HS-27A (cell line): ENCODE data around the gene ATP2A3.

Experiments used
- DNase-seq: peaks from one replicate; pipeline ENCODE4 v3.0.0-alpha.2; 2012; ENCODE audit warnings: low read depth, missing footprints

The ATP2A3 gene

DNA sequence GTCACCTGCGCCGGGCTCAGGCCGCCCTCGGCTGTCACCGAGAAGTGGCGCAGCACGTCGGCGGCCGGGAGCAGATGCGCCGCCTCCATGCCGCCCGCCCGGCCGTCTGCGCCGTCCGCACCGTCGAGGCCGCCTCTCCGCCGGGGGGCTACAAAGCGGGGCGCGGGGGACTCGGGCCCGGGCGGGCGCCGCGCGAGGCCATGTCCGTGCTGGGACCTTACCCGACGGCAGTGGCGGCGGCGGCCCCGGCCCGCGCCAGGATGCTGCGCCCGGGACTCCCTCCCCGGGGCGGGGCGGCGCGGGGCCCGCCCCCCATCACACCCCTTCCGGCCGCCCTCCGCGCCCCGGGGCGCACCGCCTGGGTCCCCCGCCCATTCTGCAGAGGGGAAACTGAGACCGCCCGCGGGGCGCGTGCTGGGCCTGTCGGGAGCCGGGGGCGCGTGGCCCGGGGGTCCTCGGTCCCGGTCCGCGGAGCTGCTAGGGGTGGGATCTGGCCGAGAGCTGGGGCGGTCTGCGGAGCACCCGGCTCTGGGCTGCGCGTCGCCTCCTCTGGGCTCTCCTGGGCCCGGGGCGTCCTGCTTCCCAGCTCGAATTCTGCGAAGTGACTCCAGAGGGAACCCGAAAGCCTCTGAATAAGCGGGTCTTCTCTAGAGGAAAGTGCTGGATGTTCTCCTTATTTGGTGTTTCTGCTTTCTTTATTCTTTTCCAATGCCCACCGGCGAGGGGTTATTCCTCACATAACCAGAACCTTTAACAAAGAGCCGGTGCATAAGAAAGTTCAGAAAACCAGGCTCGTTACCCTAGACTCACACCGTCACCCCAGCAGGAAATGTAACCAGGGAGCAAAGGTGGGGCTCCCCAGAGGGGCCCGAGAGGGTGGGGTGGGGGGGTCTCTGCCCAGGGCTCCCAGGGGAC, at the start of gene ATP2A3:
ATP2A3 (minus strand) TSS at position 235 of the 915 bp plus-strand sequence; CDS start at position 89, 146 bp downstream.
- DNase-seq, result no peak

DNA sequence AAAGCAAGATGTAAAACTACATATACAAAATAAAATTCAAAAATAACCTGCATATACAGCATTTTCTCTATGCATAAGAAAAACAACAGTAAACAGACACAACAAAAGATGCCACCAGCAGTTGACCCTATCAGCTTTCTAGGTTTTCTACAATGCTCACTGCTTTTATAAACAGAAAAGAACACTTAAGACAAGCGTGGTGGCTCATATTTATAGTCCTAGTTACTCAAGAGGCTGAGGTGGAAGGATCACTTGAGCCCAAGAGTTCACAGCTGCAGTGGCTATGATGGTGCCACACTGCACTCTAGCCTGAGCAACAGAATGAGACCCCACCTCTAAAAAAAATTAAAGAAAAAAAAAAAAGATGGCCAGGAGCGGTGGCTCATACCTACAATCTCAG, 46.5 kb upstream of the ATP2A3 start:
- no peak for DNase-seq

DNA sequence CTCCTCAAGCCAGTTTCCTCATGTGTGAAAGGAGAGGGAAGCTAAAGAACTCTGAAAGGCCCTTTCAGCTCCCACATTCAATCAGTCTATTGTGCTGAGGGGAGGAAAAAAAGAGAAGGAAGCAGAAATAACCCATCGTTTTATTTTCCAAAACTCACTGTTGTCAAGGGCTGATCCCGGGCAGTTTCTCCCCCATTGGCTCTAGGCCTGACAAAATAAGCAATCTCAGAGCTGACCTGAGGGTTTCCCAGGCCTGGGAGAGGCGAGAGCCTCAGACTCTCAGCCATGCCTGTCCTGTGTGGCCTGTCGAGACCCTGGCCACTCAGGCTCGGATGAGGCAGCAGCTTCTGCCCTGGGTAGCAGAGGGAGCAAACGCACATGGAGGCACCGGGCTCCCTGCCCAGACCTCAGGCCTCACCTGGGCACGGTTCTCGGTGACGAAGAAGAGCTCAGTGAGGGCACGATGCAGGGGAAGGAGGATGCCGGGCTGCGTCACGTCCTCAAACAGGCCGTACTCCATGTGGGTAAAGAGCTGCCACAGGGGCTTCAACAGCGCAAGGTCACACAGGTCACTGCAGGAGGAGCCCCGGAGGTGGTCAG, 45.0 kb upstream of the ATP2A3 start:
- no peak for DNase-seq

DNA sequence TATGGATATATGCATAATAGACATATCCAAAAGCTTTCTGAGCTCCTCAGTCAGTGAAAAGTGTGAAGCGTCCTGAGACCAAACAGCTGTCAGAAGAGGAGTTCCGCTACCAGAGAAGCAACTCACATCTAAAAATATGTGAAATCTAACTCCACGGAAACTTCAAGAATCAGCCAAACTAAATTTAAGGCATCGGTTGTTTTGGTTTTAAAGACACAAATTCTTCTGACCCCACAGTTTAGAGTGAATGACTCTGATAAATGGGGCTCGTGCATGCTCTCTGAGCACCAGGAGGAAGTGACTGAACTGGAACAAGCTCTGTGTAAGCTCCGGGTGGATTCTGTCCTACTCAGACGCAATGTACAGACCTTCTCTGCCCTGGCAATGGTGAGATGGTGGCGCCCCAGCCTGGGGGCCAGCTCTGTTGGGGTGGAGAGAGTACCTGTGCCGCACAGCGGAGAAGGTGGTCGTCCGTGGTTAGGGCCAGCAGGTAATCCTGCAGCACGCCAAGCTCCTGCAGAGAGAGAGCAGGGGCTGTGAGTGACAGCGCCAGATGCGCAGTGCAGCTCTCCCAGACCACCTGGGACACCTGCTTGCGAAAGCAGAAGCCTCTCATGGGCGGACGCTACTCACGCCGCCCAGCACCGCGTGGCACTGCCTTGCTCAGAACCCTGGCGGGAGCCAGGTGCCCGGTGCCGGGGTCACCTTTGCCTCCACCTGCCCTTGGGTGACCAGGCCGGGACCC, 44.4 kb upstream of the ATP2A3 start:
- no peak for DNase-seq

DNA sequence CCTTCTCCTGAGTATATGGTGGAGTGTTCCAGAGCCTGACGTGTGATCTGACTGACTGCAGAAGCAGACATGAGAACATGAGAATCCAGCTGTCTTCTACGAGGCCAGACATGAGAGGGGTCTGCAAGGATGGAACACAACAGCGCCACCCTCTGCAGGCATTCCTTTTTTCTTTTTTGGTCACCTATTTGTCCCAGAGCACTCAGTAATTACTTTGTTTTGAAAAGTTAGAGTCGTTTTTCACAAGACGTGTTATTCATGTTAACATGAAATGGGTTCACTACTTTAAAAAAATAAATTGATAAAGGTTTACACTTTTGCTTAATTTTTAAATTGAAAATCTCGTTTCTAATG, 43.8 kb upstream of the ATP2A3 start:
- DNase-seq, result no peak

DNA sequence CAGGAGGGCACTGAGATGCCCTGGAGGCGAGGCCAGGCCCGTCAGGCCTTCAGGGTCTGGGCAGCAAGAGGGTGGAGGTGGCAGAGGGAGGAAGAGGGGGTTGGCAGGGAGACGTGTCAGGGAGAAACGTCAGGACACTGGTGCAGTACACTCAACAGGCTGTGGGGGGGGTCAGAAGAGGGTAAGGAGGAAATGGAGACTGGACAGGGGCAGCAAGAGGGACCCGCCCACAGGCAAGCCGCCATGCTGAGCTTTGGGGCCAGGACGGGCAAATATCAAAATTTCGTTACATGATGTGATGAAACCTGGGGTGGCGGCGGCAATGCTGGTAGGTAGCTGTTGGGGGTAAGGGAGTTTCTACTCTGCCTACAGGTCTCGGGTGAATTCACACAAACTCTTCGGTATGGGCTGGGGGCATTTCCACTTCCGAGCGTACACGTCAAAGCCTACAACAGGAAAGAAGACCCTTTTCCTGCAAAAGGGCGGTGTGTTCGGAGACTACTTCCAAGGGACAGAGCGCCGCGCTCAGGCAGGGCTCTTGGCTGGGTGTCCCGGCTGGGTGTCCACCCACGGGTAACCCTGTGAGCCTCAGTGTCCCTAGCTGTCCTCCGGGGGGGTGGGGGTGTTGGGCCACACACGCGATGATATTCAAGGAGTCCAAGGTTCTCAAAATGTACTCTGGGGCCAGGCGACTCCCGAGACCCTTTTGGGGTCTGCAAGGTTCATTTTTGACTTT, 43.3 kb upstream of the ATP2A3 start:
- no peak for DNase-seq

DNA sequence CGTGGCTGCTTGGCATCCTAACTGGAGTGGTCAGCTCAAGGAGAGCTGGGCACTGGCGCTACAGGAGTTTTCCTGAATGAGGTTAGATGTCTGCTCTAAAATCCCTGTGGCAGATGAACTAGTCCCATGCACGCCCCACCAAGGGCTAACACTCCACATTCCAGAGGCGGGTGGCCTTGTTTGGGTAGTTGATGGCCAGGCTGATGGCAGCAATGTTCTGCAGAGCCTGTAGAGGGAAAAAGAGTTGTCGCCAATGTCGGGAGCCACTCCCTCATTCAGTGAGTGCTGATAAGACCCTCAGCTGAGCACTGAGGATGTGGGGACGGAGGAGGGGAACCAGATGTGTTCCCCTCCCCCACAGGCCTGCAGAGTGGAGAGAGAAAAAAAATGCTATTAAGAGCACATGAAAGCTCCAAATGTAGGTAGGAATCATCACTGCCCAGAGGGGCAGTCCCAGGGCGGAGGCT, 42.5 kb upstream of the ATP2A3 start:
- no peak for DNase-seq

DNA sequence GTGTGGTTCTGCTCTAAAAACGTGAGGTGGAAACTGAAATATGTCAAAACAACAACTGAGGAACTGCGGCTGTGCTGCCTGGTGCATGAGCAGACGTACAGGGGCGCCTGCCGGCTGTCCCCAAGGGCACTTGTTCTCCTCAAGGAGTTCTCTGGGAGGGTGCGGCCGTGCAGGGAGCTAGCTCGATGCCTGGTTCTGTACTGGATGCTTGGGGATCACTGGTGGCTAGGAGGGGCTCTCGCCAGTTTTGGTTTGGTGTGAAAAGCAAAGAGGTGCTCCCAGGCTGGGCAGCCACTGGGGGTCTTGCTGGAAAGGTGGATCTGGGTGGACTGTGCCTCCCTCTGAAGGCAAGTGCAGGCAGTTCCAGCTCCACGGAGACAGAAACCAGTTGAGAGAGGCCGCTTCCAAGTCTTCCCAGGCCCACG, 41.9 kb upstream of the ATP2A3 start:
- DNase-seq, result no peak

DNA sequence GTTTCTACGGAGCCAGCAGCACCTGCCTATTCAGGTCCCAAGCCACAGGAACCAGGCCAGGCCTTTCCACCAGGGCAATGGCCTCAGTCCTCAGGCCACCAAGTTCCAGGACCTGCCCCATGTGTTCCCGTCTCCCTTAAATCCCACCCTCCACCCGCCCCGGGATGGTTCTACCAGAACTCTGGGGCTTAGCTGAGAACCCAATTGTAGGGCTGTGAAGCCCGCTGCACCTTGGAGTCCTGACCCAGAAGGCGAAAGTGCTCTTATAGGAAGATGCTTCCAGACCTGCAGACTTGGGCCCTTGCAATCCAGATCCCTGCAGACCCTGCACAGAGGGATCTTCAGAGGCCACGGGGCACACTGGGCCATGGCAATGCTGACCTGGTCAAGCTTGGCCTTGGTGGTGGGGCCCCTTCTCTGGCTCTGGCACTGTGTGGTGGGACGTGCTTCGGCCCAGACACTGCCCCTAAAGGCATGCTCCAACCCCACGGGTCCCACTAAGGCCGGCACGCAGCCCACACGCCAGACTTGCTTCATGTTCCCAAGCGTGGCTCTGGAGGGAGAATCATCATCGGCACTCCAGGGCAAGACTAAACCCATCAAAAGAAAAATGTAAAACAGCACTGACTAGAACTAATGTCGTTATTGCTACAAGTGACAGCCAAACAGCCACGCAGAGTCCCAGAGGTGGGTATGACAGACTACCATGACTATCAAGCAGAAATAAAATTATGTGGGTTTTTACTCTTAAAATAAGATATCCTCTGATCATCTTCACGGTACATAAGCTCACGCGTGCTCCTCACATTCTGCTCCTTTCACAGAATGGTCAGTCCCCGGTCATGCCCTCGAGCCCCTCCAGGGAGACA, 41.3 kb upstream of the ATP2A3 start:
- no peak for DNase-seq

DNA sequence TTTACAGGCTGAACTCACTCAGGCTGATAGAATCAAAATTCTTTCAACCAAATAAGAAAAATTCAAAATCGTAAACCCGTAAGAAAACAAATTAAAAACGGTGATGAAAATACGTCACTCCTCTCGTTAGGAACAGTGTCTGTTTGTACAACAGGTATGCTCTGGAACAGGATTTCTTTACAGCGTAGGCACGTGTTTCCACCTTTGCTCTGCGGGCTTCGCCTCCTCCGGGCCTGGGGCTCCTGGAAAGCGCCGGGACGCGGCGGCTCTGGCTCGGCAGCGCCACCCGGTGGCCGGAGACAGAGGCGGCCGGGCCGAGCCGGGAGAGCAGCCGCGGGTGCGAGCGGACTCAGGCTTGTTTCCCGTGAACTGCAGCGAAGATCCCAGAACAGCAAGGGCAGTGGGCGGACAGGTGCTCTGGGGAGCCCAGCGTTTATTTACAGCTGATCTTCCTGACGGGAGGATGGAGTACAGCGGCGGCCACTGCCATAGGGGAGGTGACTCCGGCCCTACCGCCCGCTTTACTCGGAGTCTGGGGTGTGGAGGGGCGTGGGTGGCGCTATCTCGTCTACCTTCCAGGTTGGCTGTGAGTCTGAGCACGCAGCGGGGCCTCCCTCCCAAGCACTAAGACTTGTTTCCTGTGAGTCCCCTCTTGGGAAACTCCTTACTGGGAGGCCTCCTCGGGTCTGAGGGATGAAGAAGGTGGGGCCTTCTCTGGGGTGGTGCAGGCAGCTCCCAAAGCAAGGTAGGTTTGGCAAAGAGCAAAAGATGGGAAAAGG, 40.5 kb upstream of the ATP2A3 start:
- DNase-seq, result no peak

DNA sequence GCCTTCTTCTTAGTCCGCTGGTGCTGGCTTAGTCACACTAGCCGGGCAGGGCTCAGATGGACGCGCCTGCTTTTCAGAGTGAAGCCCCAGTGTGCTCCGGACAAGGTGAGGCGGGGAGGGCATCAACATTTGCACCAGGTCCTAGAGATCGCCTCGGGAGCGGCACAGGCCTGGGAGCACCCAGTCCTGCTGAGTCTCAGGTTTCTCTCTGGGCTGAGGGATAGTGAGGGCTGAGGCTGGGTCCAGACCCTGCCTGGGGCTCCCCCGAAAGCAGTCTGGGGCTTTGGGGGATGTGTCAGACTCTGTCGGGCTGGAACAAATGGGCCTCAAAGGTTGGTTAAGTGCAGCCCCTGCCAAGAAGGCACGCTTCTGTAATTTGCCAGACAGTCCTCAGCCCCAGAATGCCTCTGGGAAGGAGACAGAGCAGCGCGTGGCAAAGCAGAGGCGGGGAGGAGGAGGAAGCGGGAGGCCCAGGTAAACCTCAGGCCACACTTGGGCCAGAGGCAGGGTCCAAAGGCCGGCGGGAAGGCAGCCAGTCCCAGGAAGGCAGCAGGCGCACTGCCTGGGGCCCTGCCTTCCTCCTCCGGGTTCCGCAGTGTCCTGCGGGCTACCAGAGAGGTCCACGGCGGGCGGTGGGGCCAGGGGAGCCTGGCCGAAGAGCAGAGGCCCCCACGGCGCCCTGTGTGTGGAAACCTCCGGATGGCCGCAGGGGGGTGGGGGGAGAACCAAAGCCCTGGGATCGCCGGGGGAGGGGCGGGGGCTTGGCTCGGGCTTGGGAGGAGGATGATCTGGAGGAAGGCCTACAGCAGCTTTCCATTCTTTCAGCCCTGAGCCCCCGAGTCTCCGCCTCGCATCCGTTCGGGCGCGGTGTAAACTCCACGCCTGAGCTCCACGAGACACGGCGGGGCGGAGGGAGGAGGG, 39.5 kb upstream of the ATP2A3 start:
- no peak for DNase-seq

DNA sequence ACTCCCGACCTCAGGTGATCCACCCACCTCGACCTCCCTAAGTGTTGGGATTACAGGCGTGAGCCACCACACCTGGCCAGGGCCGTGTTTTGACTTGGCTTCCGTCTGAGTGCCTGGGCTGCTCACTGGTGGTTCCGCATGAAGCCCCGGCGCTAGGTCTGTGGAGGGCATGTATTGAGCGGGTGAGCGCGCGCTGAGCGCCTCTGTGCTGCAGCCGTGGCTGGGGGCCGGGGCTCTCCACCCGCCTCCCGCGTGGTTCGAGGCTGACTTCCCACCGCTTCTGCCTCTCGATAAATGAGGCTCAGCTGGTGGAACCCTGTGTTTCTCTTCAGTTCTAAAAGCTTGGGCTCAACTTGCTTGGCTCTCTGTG, 38.9 kb upstream of the ATP2A3 start:
- no peak for DNase-seq

DNA sequence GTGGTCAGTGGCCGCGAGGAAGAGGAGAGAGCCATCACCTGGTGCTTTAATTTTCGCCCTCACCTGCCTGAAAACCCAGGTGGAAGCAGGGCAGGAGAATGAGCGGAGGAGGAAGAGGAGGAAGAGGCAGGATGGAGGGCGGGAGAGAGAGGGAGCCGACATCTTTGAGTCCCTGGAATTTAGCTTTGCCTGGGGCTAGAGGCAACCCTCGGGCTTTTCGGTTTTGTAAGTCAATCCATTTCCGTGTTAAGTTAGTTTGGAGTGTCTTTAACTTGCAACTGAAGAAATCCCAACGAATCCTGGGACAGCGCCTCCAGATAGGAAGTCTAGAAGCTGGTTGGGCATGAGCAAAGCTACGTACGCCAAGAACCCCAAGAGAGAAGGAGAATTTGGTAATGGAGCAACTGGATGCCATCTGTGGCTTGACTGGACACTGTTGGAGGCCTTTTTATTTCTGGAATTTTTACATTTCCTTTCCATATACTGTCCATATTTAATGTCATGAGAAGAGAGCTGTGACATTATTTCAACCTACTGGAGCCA, 36.9 kb upstream of the ATP2A3 start:
- no peak for DNase-seq

DNA sequence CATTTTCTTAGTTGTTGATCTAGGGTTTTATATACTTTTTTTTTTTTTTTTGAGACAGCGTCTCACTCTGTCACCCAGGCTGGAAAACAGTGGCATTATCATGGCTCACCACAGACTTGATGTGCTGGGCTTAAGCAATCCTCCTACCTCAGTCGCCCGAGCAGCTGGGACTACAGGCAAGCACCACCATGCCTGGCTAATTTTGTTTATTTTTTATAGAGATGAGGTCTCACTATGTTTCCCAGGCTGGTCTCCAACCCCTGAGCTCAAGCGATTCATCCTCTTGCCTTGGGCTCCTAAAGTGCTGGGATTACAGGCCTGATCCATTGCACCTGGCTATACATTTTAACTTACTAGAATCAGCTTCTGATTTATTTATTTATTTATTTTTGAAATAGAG, 34.2 kb upstream of the ATP2A3 start:
- no peak for DNase-seq

DNA sequence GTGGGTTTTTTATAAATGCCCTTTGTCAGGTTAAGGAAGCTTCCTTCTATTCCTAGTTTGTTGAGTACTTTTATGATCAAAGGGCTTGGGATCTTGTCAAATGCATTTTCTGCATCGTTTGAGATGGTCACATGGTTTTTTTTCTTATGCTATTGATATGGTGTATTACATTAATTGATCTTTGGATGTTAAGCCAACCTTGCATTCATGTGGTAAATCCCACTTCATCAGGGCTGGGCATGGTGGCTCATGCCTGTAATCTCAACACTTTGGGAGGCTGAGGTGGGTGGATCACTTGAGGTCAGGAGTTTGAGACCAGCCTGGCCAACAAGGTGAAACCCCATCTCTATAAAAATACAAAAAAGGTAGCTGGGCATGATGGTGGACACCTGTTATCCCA, 30.8 kb upstream of the ATP2A3 start:
- no peak for DNase-seq

DNA sequence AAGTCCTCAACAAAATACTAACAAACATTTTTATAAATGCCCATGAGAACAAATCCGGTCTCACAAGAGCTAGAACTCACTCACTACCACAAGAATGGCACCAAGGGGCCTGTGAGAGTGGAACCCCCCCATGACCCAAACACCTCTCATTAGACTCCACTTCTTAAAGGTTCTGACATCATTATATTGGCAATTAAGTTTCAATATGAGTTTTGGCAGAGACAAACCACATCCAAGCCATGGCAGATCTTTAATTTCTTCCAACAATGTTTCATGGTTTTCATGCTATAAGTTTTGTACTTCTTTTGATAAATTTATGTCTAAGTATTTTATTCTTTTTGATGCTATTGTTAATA, 30.0 kb upstream of the ATP2A3 start:
- DNase-seq, result no peak

DNA sequence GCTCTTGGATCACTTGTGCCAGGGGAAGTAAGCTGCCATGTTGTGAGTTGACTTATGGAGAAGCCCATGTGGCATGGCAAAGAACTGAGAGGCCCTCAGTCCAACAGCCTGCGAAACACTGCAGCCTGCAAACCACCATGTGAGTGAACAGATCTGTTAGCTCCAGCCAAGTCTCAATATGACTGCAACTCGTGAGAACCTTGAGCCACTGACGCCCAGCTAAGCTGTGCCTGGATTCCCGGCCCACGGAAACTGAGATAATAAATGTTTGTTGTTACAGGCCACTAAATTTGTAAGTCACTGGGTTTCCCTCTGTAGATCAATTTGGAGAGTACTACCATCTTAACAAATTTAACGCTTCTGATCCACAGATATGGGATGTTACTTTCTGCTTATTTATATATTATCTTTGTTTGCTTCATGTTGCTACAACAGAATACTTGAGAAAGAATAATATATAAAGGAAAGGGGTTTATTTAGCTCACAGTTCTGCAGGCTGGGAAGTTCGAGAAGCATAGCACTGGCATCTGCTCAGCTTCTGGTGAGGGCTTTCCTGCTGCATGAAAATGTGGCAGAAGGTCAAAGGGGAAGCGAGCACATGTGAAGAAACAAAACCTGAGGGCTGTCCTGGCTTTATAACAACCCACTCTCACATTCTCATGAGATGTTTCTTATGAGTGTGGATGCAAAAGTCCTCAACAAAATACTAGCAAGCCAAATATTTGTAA, 29.4 kb upstream of the ATP2A3 start:
- no peak for DNase-seq

DNA sequence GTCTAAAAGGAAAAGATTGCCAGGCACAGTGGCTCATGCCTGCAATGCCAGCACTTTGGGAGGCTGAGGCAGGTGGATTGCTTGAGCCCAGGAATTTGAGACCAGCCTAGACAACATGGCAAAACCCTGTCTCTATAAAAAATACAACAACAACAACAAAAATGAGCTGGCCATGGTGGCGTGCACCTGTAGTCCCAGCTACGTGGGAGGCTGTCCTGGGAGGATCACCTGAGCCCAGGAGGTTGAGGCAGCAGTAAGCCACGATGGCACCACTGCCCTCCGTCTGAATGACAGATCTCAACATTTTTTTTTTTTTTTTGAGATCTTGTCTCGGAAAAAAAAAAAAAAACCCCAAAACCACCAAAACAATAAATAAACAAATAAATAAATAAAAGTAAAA, 28.1 kb upstream of the ATP2A3 start:
- DNase-seq, result no peak
